Peyer's patch (tissue), 4 donors: ENCODE measurements around the gene MLH1.

ENCODE experiments used
- CTCF ChIP-seq, 6 experiments: fragments of 450-650 bp in 4 of 6; fragments of 200-600 bp in 2 of 6; sonication (generic) in 1 of 6; IDR thresholded peaks; one replicate each; pipeline ENCODE4 v1.5.1; 2017 to 2019; ENCODE audit warnings: antibody characterized with exemption in 6 of 6, mild to moderate bottlenecking in 3 of 6, moderate library complexity in 1 of 6
- POLR2A ChIP-seq, 2 donors: fragments of 450-650 bp; IDR thresholded peaks; one replicate each; pipeline ENCODE4 v1.5.1; 2017; ENCODE audit warnings: antibody characterized with exemption in 2 of 2, mild to moderate bottlenecking in 2 of 2, moderate library complexity in 2 of 2

DNA sequence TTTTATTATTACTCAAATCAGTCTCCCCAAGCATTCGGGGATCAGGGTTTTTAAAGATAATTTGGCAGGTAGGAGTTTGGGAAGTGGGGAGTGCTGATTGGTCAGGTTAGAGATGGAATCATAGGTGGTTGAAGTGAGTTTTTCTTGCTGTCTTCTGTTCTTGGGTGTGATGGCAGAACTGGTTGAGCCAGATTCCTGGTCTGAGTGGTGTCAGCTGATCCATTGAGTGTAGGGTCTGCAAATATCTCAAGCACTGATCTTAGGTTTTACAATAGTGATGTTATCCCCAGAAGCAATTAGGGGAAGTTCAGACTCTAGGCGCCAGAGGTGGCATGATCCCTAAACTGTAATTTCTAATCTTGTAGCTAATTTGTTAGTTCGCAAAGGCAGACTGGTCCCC, 27.9 kb upstream of the MLH1 start:
- TF ChIP-seq CTCF (IDR thresholded peaks at IDR 0.05) = no peak
- TF ChIP-seq POLR2A (IDR thresholded peaks at IDR 0.05) = no peak
